Hematopoietic multipotent progenitor cell treated with erythropoietin and hydrocortisone succinate and interleukin-3 and kit ligand, for 8 days (in vitro differentiated cells): ENCODE results near the gene PPRC1.
"Not testable (repeated sequence)": the region's sequence is repeated elsewhere in the genome, so short reads cannot be mapped to it uniquely, and the experiment has no call there.

ENCODE experiments used
- DNase-seq: peaks from one replicate; pipeline ENCODE4 v3.0.0-alpha.2; 2015

Gene PPRC1

GRCh38 chr10:102147561-102147960 lies 14.7 kb downstream of the PPRC1 start:
- DNase-seq: no peak

GRCh38 chr10:102148275-102148674 lies 15.4 kb downstream of the PPRC1 start:
- DNase-seq: no peak

DNA sequence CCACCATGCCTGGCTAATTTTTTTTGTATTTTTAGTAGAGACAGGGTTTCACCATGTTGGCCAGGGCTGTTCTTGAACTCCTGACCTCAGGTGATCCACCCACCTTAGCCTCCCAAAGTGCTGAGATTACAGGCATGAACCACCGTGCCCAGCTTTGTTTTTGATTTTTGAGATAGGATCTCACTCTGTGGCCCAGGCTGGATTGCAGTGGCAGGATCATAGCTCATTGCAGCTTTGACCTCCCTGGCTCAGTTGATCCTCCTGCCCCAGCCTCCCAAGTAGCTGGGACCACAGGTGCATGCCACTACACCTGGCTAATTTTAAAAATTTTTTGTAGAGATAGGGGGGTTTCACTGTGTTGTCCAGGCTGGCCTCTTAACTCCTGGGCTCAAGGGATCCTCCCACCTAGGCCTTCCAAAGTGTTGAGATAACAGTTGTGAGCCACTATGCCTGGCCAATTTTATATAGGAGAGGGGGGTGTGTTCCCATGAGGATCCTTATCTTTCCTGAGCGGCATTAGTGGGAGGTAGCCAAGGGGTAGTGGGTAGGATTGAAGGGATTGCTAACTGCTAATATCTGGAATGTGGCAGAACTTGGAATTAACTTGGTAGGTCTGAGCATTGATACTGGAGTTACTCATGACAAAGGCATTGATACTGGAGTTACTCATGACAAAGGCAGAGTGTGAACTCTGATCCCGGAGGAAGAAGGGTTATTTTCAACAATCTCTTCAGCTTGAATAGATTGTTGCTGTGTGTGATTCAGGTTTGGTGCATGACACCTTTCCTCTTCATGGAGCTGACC lies 18.3 kb downstream of the PPRC1 start:
- peak; percentile 25 for DNase-seq

GRCh38 chr10:102151774-102152544 lies 19.1 kb downstream of the PPRC1 start, which contains the start of gene NOLC1:
Gene NOLC1 (plus strand): TSS chr10:102152389. CDS start chr10:102152411, 22 bp downstream.
- peak; percentile 99 for DNase-seq

DNA sequence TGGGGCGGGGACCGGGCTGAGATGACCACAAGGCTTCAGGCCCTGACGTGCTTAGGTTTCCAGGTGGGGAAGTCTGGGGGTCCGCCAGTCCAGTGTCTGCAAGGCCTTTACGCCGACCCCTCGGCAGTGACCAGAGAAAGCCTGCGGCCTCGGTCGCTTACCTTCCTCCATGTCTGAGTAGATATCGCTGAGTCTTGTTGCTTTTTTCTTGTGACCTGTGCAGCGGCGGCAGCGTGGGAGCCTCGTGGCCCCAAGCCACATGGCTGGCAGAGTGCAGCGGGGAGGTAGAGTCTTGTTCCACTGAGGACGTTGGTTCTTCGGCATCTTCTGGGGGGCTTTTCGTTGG lies 19.7 kb downstream of the PPRC1 start:
- DNase-seq: peak; percentile 52

- DNase-seq: peak; percentile 22
These were observed 20.3 kb downstream of the PPRC1 start for GRCh38 chr10:102153093-102153620.

DNA sequence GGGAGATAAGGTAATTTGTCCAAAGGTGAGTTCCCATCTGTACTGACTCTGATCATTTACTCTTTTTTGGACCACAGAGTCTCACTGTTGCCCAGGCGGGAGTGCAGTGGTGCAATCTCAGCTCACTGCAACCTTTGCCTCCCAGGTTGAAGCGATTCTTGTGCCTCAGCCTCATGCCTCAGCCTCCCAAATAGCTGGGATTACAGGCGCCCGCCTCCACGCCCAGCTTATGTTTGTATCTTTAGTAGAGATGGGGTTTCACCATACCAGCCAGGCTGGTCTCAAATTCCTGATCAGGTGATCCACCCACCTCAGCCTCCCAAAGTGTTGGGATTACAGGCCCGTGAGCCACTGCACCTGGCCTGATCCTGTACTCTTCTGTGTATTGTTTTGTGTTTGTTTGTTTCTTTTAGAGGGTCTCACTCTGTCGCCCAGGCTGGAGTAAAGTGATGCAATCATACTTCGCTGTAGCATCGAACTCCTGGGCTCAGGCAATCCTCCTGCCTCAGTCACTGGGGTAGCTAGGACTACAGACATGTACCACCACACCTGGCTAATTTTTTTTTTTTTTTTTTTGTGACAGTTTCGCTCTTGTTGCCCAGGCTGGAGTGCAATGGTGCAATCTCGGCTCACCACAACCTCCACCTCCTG lies 21.8 kb downstream of the PPRC1 start:
- DNase-seq: no peak

GRCh38 chr10:102157224-102157623 lies 24.4 kb downstream of the PPRC1 start:
- no peak for DNase-seq

- DNase-seq: no peak
These were observed 26.3 kb downstream of the PPRC1 start for GRCh38 chr10:102159051-102159597.

DNA sequence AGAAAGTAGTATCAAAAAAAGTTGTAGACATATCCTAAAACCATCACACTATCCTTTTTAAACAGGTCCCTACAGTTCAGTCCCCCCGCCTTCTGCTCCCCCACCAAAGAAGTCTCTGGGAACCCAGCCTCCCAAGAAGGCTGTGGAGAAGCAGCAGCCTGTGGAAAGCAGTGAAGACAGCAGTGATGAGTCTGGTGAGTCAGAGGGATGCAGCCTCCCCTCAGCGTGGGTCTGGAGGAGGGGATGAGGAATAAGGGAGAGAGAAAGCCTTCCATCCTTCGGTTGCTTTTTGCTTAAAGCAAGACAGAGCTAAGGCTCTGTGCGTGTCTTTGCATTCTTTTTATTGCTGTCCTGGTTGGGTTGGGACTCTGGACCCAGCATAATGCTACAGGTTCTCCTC lies 27.0 kb downstream of the PPRC1 start:
- DNase-seq: no peak

- no peak for DNase-seq
These were observed 30.6 kb downstream of the PPRC1 start for GRCh38 chr10:102163342-102163989.

- DNase-seq: no peak
These were observed 35.0 kb downstream of the PPRC1 start for GRCh38 chr10:102167861-102168260.

DNA sequence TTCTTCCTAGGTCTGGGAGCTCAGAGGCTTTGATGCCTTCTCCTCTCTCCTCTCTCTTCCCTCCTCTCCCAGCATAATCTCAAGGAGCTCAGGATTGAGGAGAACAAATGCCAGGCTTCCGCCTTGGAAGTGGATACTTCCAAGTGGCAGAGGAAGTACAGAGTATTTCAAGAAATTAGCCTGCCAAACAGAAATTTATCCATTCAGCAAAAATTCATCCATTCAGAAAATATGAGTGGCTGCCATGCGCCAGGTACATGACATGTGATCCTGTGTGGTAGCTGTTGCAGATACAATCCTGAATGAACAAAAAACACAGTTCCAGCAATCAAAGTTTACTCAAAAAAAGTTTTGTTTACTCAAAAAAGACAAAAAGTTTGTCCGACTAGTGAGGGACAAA lies 37.8 kb downstream of the PPRC1 start:
- DNase-seq: no peak

GRCh38 chr10:102172288-102172687 lies 39.4 kb downstream of the PPRC1 start:
- DNase-seq: no peak

GRCh38 chr10:102175415-102175814 lies 42.6 kb downstream of the PPRC1 start:
- no peak for DNase-seq

GRCh38 chr10:102184606-102185005 lies 51.8 kb downstream of the PPRC1 start:
- DNase-seq: no peak

DNA sequence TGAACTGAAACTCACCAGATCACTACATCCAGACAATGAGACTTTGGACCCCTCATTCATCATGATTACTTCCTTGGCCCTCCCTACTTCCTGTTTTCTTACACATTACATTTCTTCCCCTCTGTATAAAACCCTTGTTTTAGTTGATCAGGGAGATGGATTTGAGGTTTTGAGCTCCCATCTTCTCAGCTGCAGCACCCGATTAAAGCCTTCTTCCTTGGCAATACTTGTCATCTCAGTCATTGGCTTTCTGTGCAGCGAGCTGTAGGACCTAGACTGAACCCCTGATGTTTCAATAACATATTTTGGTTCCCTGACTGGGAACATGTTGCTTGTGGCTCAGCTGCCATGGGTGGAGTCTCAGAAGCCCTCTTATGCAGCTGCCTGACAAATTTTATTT lies 52.4 kb downstream of the PPRC1 start:
- DNase-seq: no peak

DNA sequence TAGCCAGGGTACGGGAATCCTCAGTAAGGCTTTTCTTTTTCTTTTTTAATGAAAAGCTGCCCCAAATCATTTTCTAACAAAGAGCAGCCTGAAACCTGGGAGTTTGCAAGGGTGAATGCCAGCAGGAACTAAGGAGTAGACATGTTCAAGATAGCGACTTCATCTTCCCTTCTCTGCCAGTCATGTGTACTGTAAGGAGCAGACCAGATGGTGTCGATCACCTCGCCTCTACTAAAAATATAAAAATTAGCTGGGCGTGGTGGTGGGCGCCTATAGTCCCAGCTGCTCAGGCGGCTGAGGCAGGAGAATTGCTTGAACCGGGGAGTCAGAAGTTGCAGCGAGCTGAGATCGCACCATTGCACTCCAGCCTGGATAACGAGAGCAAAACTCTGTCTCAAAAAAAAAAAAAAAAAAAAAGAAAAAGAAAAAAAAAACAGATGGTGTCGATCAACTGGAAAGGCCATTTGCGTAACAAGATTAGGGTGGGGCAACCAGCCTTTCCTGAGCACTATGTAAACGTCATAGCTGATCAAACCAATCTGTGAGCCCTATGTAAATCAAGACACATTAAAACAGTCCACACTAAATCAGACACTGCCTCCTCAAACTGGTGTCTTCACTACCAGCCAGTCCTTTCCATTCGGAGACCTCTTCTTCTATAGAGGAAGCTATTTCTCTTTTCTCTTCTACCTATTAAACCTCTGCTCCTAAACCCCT lies 53.1 kb downstream of the PPRC1 start:
- DNase-seq: no peak

DNA sequence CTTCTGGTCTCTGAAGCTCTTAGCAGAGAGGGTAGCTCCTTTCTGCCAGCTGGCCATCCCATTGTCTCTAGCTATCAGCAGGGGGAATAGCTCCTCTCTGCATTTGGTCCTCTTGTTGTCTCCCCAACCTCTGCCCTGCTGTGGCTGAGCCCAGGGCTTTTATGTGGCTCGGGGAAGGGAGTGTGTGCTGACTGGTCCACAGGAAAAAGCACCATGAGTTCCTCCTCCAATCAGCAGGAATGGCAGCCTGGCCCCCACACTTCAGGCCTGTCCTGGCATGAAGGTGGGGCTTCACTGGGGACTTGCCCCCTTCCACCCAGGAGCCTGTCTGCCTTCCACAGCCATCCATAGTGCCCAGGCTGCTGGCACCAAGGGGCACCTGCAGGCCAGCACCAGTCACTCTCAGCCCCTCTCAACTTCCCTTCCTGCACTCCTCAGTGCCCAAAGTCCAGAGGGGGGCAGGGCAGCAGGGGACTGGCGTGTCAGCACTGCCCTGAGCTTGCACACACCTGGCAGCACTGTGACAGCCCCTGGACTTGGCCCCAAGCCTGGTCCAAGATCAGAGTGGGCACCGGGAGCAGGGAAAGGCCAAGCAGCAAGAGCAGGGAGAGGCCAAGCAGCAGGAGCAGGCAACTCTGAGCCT lies 55.6 kb downstream of the PPRC1 start:
- no peak for DNase-seq

- DNase-seq: not testable (repeated sequence)
These were observed 56.4 kb downstream of the PPRC1 start for GRCh38 chr10:102188941-102189898.
